A549 treated with CORT108297 at 1 μM for 4 hours (cell line): ENCODE measurements around the gene CHEK1. TPM values are rescaled to one million over a fixed set of nuclear protein-coding genes. Genes with fewer than 3 reads are reported as not detected.

Experiments used
- total RNA-seq: library from RNA; stranded (reverse); fragments of 200-300 nt; extraction: Qiagen RNA extraction; gene quantifications from 5 replicates; pipeline ENCODE4 v1.2.3, GENCODE V29; 2022

Gene CHEK1
- total RNA-seq: 28.1 to 36.7 TPM (median 31.8 TPM) in 5 replicates

GRCh38 chr11:125624756-125625213, at the start of gene CHEK1:
Gene CHEK1, plus strand, starts transcription at chr11:125625163. Its CDS starts 1,606 bp downstream, at chr11:125626769.

GRCh38 chr11:125592305-125593113, 32.5 kb upstream of the CHEK1 start, which contains the start of gene STT3A:
Gene STT3A, plus strand, starts transcription at chr11:125592852. Its CDS starts 3,064 bp downstream, at chr11:125595916.

GRCh38 chr11:125680747-125681146, 55.8 kb downstream of the CHEK1 start, which contains the start of gene ACRV1:
Gene ACRV1, minus strand, starts transcription at chr11:125680847. Its CDS starts 67 bp downstream, at chr11:125680780.

Other genes with a start within 250 kb of the CHEK1 start
- gene FEZ1, start 128.9 kb upstream of the CHEK1 start, total RNA-seq: 0.40 to 0.64 TPM (median 0.52 TPM) in 5 replicates
- 101 to 113 TPM (median 104 TPM) in 5 replicates for gene EI24, start 55.7 kb upstream of the CHEK1 start, total RNA-seq
- gene STT3A, start 32.3 kb upstream of the CHEK1 start, total RNA-seq: 95.0 to 108 TPM (median 101 TPM) in 5 replicates
- gene ACRV1, start 55.7 kb downstream of the CHEK1 start, total RNA-seq: not detected in 5 replicates
- not detected in 5 replicates for gene PATE1, start 121.1 kb downstream of the CHEK1 start, total RNA-seq
- gene PATE2, start 153.7 kb downstream of the CHEK1 start, total RNA-seq: not detected in 5 replicates
- gene PATE3, start 163.0 kb downstream of the CHEK1 start, total RNA-seq: not detected in 5 replicates
- not detected in 5 replicates for gene PATE4, start 208.2 kb downstream of the CHEK1 start, total RNA-seq